Activated CD4-positive, alpha-beta T cell treated with anti-CD3 and anti-CD28 coated beads, Interleukin-2, amount 10 ng/mL, durations not matched to agents 24 days and 14 days (primary cell): ENCODE measurements around the gene CDH4. TPM values are rescaled to one million over a fixed set of nuclear protein-coding genes. Genes with fewer than 3 reads are reported as not detected.

Experiments used
- DNase-seq: peaks from one replicate; pipeline ENCODE4 v3.0.0; 2022
- H3K27ac Mint-ChIP-seq: one replicate; pipeline ENCODE4 v1.8.0; 2022; ENCODE audit warnings: mild to moderate bottlenecking, mixed read lengths
- H3K27me3 Mint-ChIP-seq: one replicate; pipeline ENCODE4 v1.8.0; 2022; ENCODE audit warnings: mixed read lengths
- H3K36me3 Mint-ChIP-seq: one replicate; pipeline ENCODE4 v1.8.0; 2022; ENCODE audit warnings: low read depth, mild to moderate bottlenecking, mixed read lengths
- H3K4me1 Mint-ChIP-seq: one replicate; pipeline ENCODE4 v1.8.0; 2021; ENCODE audit warnings: mixed read lengths
- H3K4me3 Mint-ChIP-seq: one replicate; pipeline ENCODE4 v1.8.0; 2022; ENCODE audit warnings: mild to moderate bottlenecking, moderate library complexity, mixed read lengths
- H3K9me3 Mint-ChIP-seq: one replicate; pipeline ENCODE4 v1.8.0; 2021; ENCODE audit warnings: mixed read lengths
- intact Hi-C: fragments of 100-400 bp; cut with micrococcal nuclease; formaldehyde crosslinking; loops from one replicate; pipeline ENCODE4 v1.15.1; 2023
- total RNA-seq: library from RNA; stranded (reverse); gene quantifications from 2 replicates; pipeline ENCODE4 v1.2.3, GENCODE V29; 2022

CDH4 gene
- total RNA-seq, 1 donor from 2014 or later: not detected

DNA sequence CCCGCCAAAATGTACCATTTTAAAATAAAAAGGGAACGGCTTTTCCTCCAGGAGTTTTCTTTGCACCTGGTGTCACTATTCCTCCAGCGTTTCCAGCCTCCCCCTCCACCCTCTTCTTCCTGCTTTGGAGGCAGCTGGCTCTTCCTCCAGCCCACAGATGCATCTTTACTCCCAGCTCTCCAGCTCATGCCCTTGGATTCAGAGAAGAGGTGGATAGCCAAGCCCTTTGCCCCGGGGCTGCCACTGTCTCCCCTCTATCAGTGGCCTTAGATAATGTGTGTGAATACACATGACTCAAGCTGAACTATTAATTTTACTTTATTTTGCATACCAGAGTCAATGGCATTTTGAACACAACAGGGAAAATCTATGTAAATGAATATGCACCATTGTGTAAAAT is 15.3 kb upstream of the CDH4 start:
- no peaks in the 10 kb centered on the region for H3K4me1 Mint-ChIP-seq
- intact Hi-C loops: no loop called here
- H3K4me3 Mint-ChIP-seq: no peak overlapping the region
- DNase-seq: no peak
- H3K9me3 Mint-ChIP-seq: peaks cover 5% of the 10 kb centered on the region
- no peaks in the 10 kb centered on the region for H3K27me3 Mint-ChIP-seq
- H3K36me3 Mint-ChIP-seq: no peaks in the 10 kb centered on the region
- H3K27ac Mint-ChIP-seq: no peak overlapping the region

GRCh38 chr20:61238813-61239212 is 13.2 kb upstream of the CDH4 start:
- Mint-ChIP-seq H3K36me3 (no peaks in the 10 kb centered on the region), H3K27ac (no peak overlapping the region), H3K4me3 (no peak overlapping the region), H3K4me1 (no peaks in the 10 kb centered on the region), H3K27me3 (no peaks in the 10 kb centered on the region), H3K9me3 (peaks cover 5% of the 10 kb centered on the region)
- intact Hi-C loops: no loop called here
- DNase-seq: no peak

GRCh38 chr20:61240814-61241213 is 11.2 kb upstream of the CDH4 start:
- Mint-ChIP-seq H3K4me3 (no peak overlapping the region), H3K4me1 (no peaks in the 10 kb centered on the region), H3K36me3 (no peaks in the 10 kb centered on the region), H3K27me3 (no peaks in the 10 kb centered on the region), H3K27ac (no peak overlapping the region), H3K9me3 (peaks cover 5% of the 10 kb centered on the region)
- DNase-seq: no peak
- intact Hi-C loops: no loop called here

GRCh38 chr20:61244213-61244612 is 7.8 kb upstream of the CDH4 start:
- Mint-ChIP-seq H3K9me3 (peaks cover 5% of the 10 kb centered on the region), H3K27ac (no peak overlapping the region), H3K36me3 (no peaks in the 10 kb centered on the region), H3K27me3 (peaks cover 2% of the 10 kb centered on the region), H3K4me3 (no peak overlapping the region), H3K4me1 (no peaks in the 10 kb centered on the region)
- DNase-seq: no peak
- intact Hi-C loops: no loop called here

DNA sequence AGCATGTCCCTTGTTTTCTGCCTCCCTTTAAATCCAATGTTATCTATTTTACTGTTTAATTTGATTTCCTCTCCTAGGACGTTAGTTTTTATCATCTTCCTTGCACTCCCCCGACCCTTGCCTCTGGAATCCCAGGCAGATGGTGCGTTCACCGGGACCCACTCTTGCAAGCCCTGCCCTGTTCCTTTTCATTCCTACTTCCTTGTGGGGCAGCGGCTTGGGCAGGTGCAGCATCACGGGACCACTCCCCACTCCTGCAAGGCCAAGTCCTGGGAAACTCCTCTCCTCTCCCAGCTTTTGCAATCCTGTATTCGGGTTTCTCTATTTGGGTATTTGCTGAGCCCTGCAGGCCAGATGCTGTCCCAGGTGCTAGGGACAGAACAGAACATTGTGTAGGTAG is 5.8 kb upstream of the CDH4 start:
- no peaks in the 10 kb centered on the region for H3K4me1 Mint-ChIP-seq

GRCh38 chr20:61249626-61250025 is 2.4 kb upstream of the CDH4 start:
- Mint-ChIP-seq H3K36me3 (no peaks in the 10 kb centered on the region), H3K4me1 (no peaks in the 10 kb centered on the region), H3K9me3 (no peaks in the 10 kb centered on the region), H3K27ac (no peak overlapping the region), H3K27me3 (peaks cover 34% of the 10 kb centered on the region), H3K4me3 (no peak overlapping the region)
- intact Hi-C loops: no loop called here
- DNase-seq: no peak

More for the DNA sequence above, 5.8 kb upstream of the CDH4 start:
- no peaks in the 10 kb centered on the region for H3K9me3 Mint-ChIP-seq
- H3K27me3 Mint-ChIP-seq: peaks cover 21% of the 10 kb centered on the region
- intact Hi-C loops: no loop called here
- no peak overlapping the region for H3K27ac Mint-ChIP-seq
- H3K4me3 Mint-ChIP-seq: no peak overlapping the region
- H3K36me3 Mint-ChIP-seq: no peaks in the 10 kb centered on the region
- DNase-seq: no peak

DNA sequence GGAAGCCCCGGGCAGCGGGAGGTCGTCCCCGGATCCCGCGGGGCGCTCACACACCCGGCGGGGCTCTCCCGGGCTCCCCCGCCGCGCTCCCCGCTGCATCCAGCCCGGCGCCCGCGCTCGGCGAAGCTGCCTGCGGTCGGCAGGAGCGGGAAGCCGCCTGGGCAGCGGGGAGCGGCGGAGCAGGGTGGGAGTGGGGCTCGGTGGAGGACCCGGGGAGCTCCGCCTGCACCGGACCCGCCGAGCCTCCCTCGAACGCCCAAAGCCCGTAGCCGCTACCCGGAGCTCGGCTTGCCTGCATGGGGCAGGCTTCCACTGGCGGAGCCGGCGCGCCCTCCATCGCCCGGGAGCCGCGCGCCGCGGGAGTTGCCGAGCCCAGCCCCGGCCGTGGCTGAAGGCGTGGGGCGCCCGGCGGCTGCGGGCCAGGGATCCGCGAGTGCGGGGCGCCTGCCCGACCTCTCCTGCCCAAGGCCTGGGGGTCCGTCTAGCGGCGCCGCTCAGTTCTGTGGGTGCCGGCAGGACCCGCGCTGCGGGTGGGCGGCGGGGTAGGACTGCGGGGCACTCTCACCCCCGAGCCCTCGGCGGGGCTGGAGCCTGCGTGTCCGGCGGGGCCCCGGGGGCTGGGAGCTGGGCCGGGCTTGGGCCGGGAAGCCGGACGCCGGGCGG is 671 bp downstream of the CDH4 start:
- Mint-ChIP-seq H3K27ac (no peak overlapping the region), H3K9me3 (no peaks in the 10 kb centered on the region), H3K27me3 (peaks cover 46% of the 10 kb centered on the region), H3K4me1 (no peaks in the 10 kb centered on the region), H3K36me3 (no peaks in the 10 kb centered on the region), H3K4me3 (no peak overlapping the region)
- no peak for DNase-seq
- intact Hi-C loops: no loop called here

DNA sequence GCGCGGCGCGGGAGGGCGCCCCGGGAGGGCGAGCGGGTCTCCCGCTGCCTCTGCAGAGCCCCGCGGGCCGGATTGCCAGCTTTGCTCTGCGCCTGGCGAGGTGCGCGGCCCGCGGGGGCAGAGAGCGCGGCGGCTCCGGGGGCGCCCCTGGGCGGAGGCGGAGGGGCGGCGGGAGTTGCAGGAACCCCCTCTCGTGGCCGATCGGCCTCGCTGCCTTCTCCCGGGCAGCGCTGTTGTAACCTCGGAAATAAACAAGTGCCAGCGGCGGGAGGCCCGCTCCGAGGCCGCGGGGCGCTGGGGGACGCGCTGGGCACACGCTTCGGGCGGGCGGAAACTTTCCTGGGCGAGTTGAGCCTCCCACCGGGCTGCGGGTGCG is 1.2 kb downstream of the CDH4 start:
- no peaks in the 10 kb centered on the region for H3K4me1 Mint-ChIP-seq
- H3K27ac Mint-ChIP-seq: no peak overlapping the region
- intact Hi-C loops: no loop called here
- H3K36me3 Mint-ChIP-seq: no peaks in the 10 kb centered on the region
- H3K27me3 Mint-ChIP-seq: peaks cover 46% of the 10 kb centered on the region
- H3K4me3 Mint-ChIP-seq: no peak overlapping the region
- no peak for DNase-seq
- H3K9me3 Mint-ChIP-seq: no peaks in the 10 kb centered on the region

- Mint-ChIP-seq H3K4me3 (no peak overlapping the region), H3K9me3 (no peaks in the 10 kb centered on the region), H3K27me3 (peaks cover 45% of the 10 kb centered on the region), H3K4me1 (no peaks in the 10 kb centered on the region), H3K27ac (no peak overlapping the region), H3K36me3 (no peaks in the 10 kb centered on the region)
- DNase-seq: no peak
- intact Hi-C loops: no loop called here
These were observed 1.8 kb downstream of the CDH4 start for GRCh38 chr20:61253640-61254511.

DNA sequence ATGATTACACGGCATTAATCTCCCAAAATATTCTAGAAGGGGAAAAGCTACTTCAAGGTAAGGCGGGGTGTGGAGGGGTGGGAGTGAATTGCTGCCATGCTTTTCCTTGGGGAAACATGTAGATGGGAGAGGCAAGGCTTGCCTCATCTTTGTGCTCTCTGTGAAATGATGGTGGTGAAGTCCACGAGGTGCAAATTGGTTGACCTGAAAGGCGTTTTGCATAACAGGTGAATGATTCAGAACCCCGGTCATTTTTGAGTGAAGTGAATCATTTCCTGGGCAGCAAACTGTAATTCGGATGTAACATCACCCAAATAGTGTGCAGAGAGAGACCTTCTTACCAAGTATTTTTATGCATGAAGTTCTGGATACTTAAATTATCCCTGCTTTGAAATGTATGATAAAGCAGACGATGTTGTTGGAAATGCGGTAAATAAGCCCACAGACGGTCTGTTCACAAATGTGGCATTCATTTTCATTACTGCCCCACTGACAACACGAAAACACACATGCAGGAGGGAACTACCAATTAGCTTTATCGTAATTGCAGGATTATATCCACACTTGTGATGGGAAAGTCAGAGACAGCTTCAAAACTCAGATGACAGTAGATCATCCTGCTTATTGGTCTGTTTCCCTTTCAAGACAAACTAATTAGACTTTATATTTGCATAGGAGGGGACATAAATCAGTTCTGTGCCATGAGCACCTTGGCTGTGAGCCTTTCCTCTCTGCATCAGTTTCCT is 3.0 kb downstream of the CDH4 start:
- Mint-ChIP-seq H3K36me3 (no peaks in the 10 kb centered on the region), H3K9me3 (no peaks in the 10 kb centered on the region), H3K27ac (no peak overlapping the region), H3K4me3 (no peak overlapping the region), H3K4me1 (no peaks in the 10 kb centered on the region), H3K27me3 (peaks cover 37% of the 10 kb centered on the region)
- intact Hi-C loops: no loop called here
- DNase-seq: no peak

GRCh38 chr20:61256365-61256764 is 4.3 kb downstream of the CDH4 start:
- H3K27ac Mint-ChIP-seq: no peak overlapping the region
- no peaks in the 10 kb centered on the region for H3K9me3 Mint-ChIP-seq
- no peaks in the 10 kb centered on the region for H3K36me3 Mint-ChIP-seq
- peaks cover 24% of the 10 kb centered on the region for H3K27me3 Mint-ChIP-seq
- no peak for DNase-seq
- no peaks in the 10 kb centered on the region for H3K4me1 Mint-ChIP-seq
- intact Hi-C loops: no loop called here
- no peak overlapping the region for H3K4me3 Mint-ChIP-seq

- Mint-ChIP-seq H3K36me3 (no peaks in the 10 kb centered on the region), H3K27me3 (peaks cover 20% of the 10 kb centered on the region), H3K4me1 (no peaks in the 10 kb centered on the region), H3K9me3 (no peaks in the 10 kb centered on the region), H3K27ac (no peak overlapping the region), H3K4me3 (no peak overlapping the region)
- intact Hi-C loops: no loop called here
- no peak for DNase-seq
These were observed 4.8 kb downstream of the CDH4 start for GRCh38 chr20:61256824-61257223.

DNA sequence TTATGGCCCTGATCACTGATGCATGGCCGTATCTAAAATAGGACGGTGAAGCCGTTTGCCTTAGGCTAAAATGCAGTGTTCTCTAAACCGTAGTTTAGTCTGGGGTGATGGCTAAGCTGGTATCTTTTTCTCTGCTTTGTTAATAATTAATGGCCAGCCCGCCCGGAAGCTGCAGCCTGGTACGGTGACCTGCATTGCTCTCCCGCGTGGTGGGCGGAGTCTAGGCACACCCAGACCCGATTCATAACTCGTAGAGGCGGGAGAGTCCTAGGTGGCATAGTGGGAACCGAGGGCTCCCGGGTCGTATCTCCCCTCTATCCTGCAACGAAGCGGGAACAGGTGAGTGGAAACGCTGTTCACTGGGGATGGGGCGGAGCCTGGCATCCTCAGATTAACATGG is 5.5 kb downstream of the CDH4 start:
- no peak overlapping the region for H3K4me3 Mint-ChIP-seq
- intact Hi-C loops: no loop called here
- no peaks in the 10 kb centered on the region for H3K9me3 Mint-ChIP-seq
- H3K27ac Mint-ChIP-seq: no peak overlapping the region
- no peaks in the 10 kb centered on the region for H3K4me1 Mint-ChIP-seq
- H3K36me3 Mint-ChIP-seq: no peaks in the 10 kb centered on the region
- H3K27me3 Mint-ChIP-seq: peaks cover 20% of the 10 kb centered on the region
- DNase-seq: no peak

DNA sequence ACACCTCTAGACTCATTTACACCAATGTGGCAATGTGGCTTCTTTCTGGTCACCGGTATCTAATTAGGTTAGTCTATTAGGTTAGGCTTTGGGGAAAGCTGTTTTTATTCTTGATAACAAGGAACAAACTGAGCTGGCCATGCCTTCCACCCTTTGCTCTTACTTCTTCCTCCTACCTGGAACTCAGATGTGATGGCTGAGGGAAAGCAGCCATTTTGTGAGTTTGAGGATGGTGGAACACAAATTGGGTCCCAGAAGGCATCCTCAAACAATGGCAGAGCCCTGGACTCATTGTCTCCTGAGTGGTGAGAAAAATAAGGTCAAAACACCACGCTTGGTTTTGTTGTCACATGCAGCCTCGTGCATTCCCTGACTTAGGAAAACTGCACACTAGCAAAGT is 7.7 kb downstream of the CDH4 start:
- Mint-ChIP-seq H3K9me3 (no peaks in the 10 kb centered on the region), H3K27me3 (peaks cover 11% of the 10 kb centered on the region), H3K36me3 (no peaks in the 10 kb centered on the region), H3K4me1 (no peaks in the 10 kb centered on the region), H3K4me3 (no peak overlapping the region), H3K27ac (no peak overlapping the region)
- intact Hi-C loops: no loop called here
- no peak for DNase-seq
